Lower leg skin (tissue), 3 donors: Measurements from ENCODE around the gene SLC35F3.

Experiments
- CTCF ChIP-seq, 3 donors: fragments of 450-650 bp; IDR thresholded peaks; one replicate each; pipeline ENCODE4 v1.5.1; 2016; ENCODE audit warnings: antibody characterized with exemption in 3 of 3, mild to moderate bottlenecking in 3 of 3, moderate library complexity in 2 of 3
- POLR2A ChIP-seq, 2 donors: fragments of 450-650 bp; IDR thresholded peaks; one replicate each; pipeline ENCODE4 v1.6.1; 2016 to 2017; ENCODE audit warnings: antibody characterized with exemption in 2 of 2, mild to moderate bottlenecking in 1 of 2, moderate library complexity in 1 of 2

- TF ChIP-seq CTCF (IDR thresholded peaks at IDR 0.05) (no peak), POLR2A (IDR thresholded peaks at IDR 0.05) (no peak)
Observed at GRCh38 chr1:234018816-234019215, 114.3 kb downstream of the SLC35F3 start.
